Mesendoderm (in vitro differentiated cells): ENCODE data around the gene EEF1AKMT1.
"Not testable (repeated sequence)": the region's sequence is repeated elsewhere in the genome, so short reads cannot be mapped to it uniquely, and the experiment has no call there.

Experiments used
- DNase-seq: peaks from one replicate; pipeline ENCODE4 v3.0.0; 2013
- H2AK5ac ChIP-seq: 2 replicates; pipeline ENCODE4 v1.6.1; 2013; ENCODE audit warnings: low read length, inconsistent platforms
- H2BK120ac ChIP-seq: 2 replicates; pipeline ENCODE4 v1.6.1; 2013; ENCODE audit warnings: low read depth, mild to moderate bottlenecking, low read length, moderate library complexity, mixed read lengths
- H2BK15ac ChIP-seq: replicated peaks from 2 replicates; pipeline ENCODE4 v1.6.1; 2013; ENCODE audit warnings: low read depth, mild to moderate bottlenecking, moderate library complexity
- H2BK5ac ChIP-seq: 2 replicates; pipeline ENCODE4 v1.6.1; 2013; ENCODE audit warnings: low read length, inconsistent platforms
- H3K18ac ChIP-seq: 2 replicates; pipeline ENCODE4 v1.6.1; 2013; ENCODE audit warnings: mild to moderate bottlenecking, low read length, mixed read lengths
- H3K23ac ChIP-seq: one replicate; pipeline ENCODE4 v1.6.1; 2013; ENCODE audit warnings: low read length
- H3K27ac ChIP-seq: 2 replicates; pipeline ENCODE4 v1.5.1; 2013; ENCODE audit warnings: low read depth, mild to moderate bottlenecking, inconsistent platforms, low read length, moderate library complexity
- H3K27me3 ChIP-seq: 2 replicates; pipeline ENCODE4 v1.6.1; 2013; ENCODE audit warnings: low read length, control low read depth, mild to moderate bottlenecking, inconsistent platforms; ENCODE audit not compliant: insufficient read depth, poor library complexity
- H3K36me3 ChIP-seq: 2 replicates; pipeline ENCODE4 v1.6.1; 2013; ENCODE audit warnings: low read length, inconsistent platforms; ENCODE audit not compliant: control insufficient read depth, insufficient read depth
- H3K4ac ChIP-seq: one replicate; pipeline ENCODE4 v1.6.1; 2013; ENCODE audit warnings: low read depth, mild to moderate bottlenecking, low read length, moderate library complexity
- H3K4me1 ChIP-seq: 2 replicates; pipeline ENCODE4 v1.6.1; 2013; ENCODE audit warnings: low read depth, low read length, inconsistent platforms; ENCODE audit not compliant: control insufficient read depth
- H3K4me2 ChIP-seq: 2 replicates; pipeline ENCODE4 v1.6.1; 2013; ENCODE audit warnings: low read length
- H3K4me3 ChIP-seq: 2 replicates; pipeline ENCODE4 v1.5.1; 2013; ENCODE audit warnings: mild to moderate bottlenecking, low read length
- H3K56ac ChIP-seq: one replicate; pipeline ENCODE4 v1.6.1; 2013; ENCODE audit warnings: low read length
- H3K79me1 ChIP-seq: 2 replicates; pipeline ENCODE4 v1.6.1; 2013; ENCODE audit warnings: low read length, inconsistent platforms
- H3K79me2 ChIP-seq: 2 replicates; pipeline ENCODE4 v1.6.1; 2013; ENCODE audit warnings: mild to moderate bottlenecking, low read length; ENCODE audit not compliant: control insufficient read depth, insufficient read depth
- H3K9ac ChIP-seq: 2 replicates; pipeline ENCODE4 v1.6.1; 2013; ENCODE audit warnings: low read length, inconsistent platforms
- H4K5ac ChIP-seq: one replicate; pipeline ENCODE4 v1.6.1; 2013; ENCODE audit warnings: low read length
- H4K8ac ChIP-seq: one replicate; pipeline ENCODE4 v1.6.1; 2013; ENCODE audit warnings: low read depth, mild to moderate bottlenecking, control low read depth, low read length, moderate library complexity
- WGBS: extraction: QIAGEN DNeasy Blood & Tissue Kit; methylation state at CpG from one replicate; pipeline ENCODE4 v1.1.7; 2013; ENCODE audit warnings: low lambda C conversion rate, missing lambda C conversion rate; ENCODE audit not compliant: insufficient coverage; ENCODE audit errors: extremely low coverage; 5-methylcytosine and 5-hydroxymethylcytosine counted together

Gene EEF1AKMT1

GRCh38 chr13:20686167-20686566 lies 87.6 kb downstream of the EEF1AKMT1 start:
- no peak overlapping the region for H3K56ac ChIP-seq
- H4K5ac ChIP-seq: no peak overlapping the region
- H3K79me1 ChIP-seq: no peaks in the 10 kb centered on the region
- no peak overlapping the region for H2AK5ac ChIP-seq
- H2BK120ac ChIP-seq: no peak overlapping the region
- no peak overlapping the region for H3K9ac ChIP-seq
- H3K23ac ChIP-seq: no peak overlapping the region
- H3K27ac ChIP-seq: no peak overlapping the region
- H3K36me3 ChIP-seq: no peaks in the 10 kb centered on the region
- H2BK5ac ChIP-seq: no peak overlapping the region
- no peak overlapping the region for H3K18ac ChIP-seq
- no peaks in the 10 kb centered on the region for H3K4me1 ChIP-seq
- no peak overlapping the region for H4K8ac ChIP-seq
- H3K4ac ChIP-seq: no peak overlapping the region
- H3K27me3 ChIP-seq: no peaks in the 10 kb centered on the region
- no peaks in the 10 kb centered on the region for H3K79me2 ChIP-seq
- no peak overlapping the region for H3K4me2 ChIP-seq
- H3K4me3 ChIP-seq: no peak overlapping the region
- no peak for DNase-seq
- H2BK15ac ChIP-seq: no peak overlapping the region
- WGBS: no CpG with 5 or more reads among the region's 1 CpG

GRCh38 chr13:20685092-20685491 lies 88.7 kb downstream of the EEF1AKMT1 start:
- Histone ChIP-seq H2BK5ac (no peak overlapping the region), H2BK120ac (no peak overlapping the region), H3K4me2 (no peak overlapping the region), H3K79me1 (no peaks in the 10 kb centered on the region), H3K9ac (no peak overlapping the region), H3K4me1 (no peaks in the 10 kb centered on the region), H4K5ac (no peak overlapping the region), H3K4me3 (no peak overlapping the region), H2BK15ac (no peak overlapping the region), H3K4ac (no peak overlapping the region), H3K27ac (no peak overlapping the region), H3K79me2 (no peaks in the 10 kb centered on the region), H3K27me3 (no peaks in the 10 kb centered on the region), H2AK5ac (no peak overlapping the region), H3K18ac (no peak overlapping the region), H4K8ac (no peak overlapping the region), H3K56ac (no peak overlapping the region), H3K23ac (no peak overlapping the region), H3K36me3 (no peaks in the 10 kb centered on the region)
- no peak for DNase-seq
- WGBS: no CpG with 5 or more reads among the region's 6 CpGs

- Histone ChIP-seq H3K18ac (no peak overlapping the region), H2BK120ac (no peak overlapping the region), H4K8ac (no peak overlapping the region), H3K36me3 (no peaks in the 10 kb centered on the region), H3K4me2 (no peak overlapping the region), H3K4ac (no peak overlapping the region), H3K4me3 (no peak overlapping the region), H3K4me1 (no peaks in the 10 kb centered on the region), H2BK5ac (no peak overlapping the region), H3K27me3 (no peaks in the 10 kb centered on the region), H3K27ac (no peak overlapping the region), H3K79me2 (no peaks in the 10 kb centered on the region), H2AK5ac (no peak overlapping the region), H3K79me1 (no peaks in the 10 kb centered on the region), H4K5ac (no peak overlapping the region), H3K23ac (no peak overlapping the region), H2BK15ac (no peak overlapping the region), H3K56ac (no peak overlapping the region), H3K9ac (no peak overlapping the region)
- no peak for DNase-seq
- WGBS: no CpG with 5 or more reads among the region's 18 CpGs
Observed at GRCh38 chr13:20684546-20684945, 89.2 kb downstream of the EEF1AKMT1 start.

DNA sequence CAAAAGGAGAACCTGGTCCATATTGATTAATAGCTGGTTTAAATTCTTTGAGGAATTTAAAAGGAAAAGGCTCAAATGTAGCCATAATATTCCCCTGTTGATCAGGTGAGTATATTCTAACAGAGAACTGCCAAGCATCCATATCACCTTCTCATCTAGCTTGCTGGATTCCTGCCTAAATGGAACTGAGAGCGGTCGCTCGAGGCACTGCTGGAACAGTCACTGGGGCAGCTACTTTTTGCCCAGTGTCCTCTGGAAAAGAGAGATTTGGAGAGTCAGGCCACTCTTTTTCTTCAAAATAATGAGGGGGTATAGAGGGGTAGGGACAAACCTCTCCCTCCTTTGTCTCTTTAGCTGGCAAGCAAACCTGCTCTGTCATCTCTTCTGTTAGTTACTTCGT lies 89.7 kb downstream of the EEF1AKMT1 start:
- no peak overlapping the region for H4K5ac ChIP-seq
- H3K4me3 ChIP-seq: no peak overlapping the region
- H3K23ac ChIP-seq: no peak overlapping the region
- no peak overlapping the region for H2BK5ac ChIP-seq
- no peak overlapping the region for H2BK15ac ChIP-seq
- no peak overlapping the region for H4K8ac ChIP-seq
- H3K18ac ChIP-seq: no peak overlapping the region
- H3K4me2 ChIP-seq: no peak overlapping the region
- H3K4me1 ChIP-seq: no peaks in the 10 kb centered on the region
- no peak overlapping the region for H2AK5ac ChIP-seq
- no peak overlapping the region for H2BK120ac ChIP-seq
- H3K56ac ChIP-seq: no peak overlapping the region
- no peaks in the 10 kb centered on the region for H3K36me3 ChIP-seq
- no peak overlapping the region for H3K4ac ChIP-seq
- H3K27me3 ChIP-seq: no peaks in the 10 kb centered on the region
- no peak overlapping the region for H3K9ac ChIP-seq
- no peaks in the 10 kb centered on the region for H3K79me2 ChIP-seq
- no peaks in the 10 kb centered on the region for H3K79me1 ChIP-seq
- no peak for DNase-seq
- WGBS: no CpG with 5 or more reads among the region's 4 CpGs
- no peak overlapping the region for H3K27ac ChIP-seq

DNA sequence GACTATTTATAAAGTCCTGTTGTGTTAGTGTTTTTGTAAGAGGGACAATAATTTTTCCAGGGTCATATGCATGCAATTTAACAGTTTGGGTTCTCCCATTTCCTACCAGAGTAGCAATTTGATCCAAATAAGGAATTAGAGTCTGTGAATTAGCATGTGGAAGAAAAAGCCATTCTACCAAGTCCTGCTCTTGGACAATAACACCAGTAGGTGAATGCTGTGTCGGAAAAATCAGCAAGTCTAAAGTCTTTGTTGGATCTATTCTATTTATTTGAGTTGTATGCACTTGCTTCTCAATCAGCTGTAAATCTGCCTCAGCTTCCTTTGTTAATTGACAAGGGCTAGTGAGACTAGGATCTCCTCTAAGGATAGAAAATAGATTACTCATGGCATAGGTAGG lies 91.7 kb downstream of the EEF1AKMT1 start:
- H3K79me2 ChIP-seq: no peaks in the 10 kb centered on the region
- no peak overlapping the region for H3K23ac ChIP-seq
- no peaks in the 10 kb centered on the region for H3K27me3 ChIP-seq
- no peaks in the 10 kb centered on the region for H3K79me1 ChIP-seq
- no peak overlapping the region for H3K4ac ChIP-seq
- no peak overlapping the region for H3K4me2 ChIP-seq
- H3K18ac ChIP-seq: no peak overlapping the region
- no peak overlapping the region for H2BK120ac ChIP-seq
- no peak overlapping the region for H3K4me3 ChIP-seq
- no peaks in the 10 kb centered on the region for H3K4me1 ChIP-seq
- WGBS: no CpG with 5 or more reads among the region's 1 CpG
- H3K9ac ChIP-seq: no peak overlapping the region
- no peaks in the 10 kb centered on the region for H3K36me3 ChIP-seq
- no peak overlapping the region for H4K5ac ChIP-seq
- no peak overlapping the region for H2BK15ac ChIP-seq
- no peak for DNase-seq
- H4K8ac ChIP-seq: no peak overlapping the region
- H3K27ac ChIP-seq: no peak overlapping the region
- H2AK5ac ChIP-seq: no peak overlapping the region
- H3K56ac ChIP-seq: no peak overlapping the region
- H2BK5ac ChIP-seq: no peak overlapping the region

DNA sequence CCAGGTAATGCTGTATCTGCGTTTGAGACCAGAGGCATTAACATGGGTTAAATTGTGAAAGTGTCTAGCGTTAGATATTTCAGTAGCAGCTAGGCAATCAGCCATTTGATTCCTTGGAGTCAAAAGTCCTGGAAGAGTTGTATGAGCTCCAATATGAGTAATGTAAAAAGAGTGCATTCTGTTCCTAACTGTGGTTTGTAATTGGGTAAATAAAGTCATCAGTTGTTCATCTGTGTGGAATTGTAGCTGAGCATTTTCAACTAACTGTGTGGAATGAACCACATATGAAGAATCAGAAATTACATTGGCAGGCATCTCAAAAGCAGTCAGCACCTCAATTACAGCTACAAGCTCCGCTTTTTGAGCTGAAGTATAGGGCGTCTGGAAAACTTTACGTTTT lies 92.3 kb downstream of the EEF1AKMT1 start:
- not testable (repeated sequence) for DNase-seq, H3K4me3 ChIP-seq, H4K5ac ChIP-seq, H4K8ac ChIP-seq, H3K36me3 ChIP-seq, H3K27me3 ChIP-seq, H3K4me1 ChIP-seq, H3K27ac ChIP-seq, H2BK5ac ChIP-seq, H3K9ac ChIP-seq, H3K56ac ChIP-seq, H2BK120ac ChIP-seq, H3K4ac ChIP-seq, H3K79me2 ChIP-seq, H2BK15ac ChIP-seq, H3K79me1 ChIP-seq, H3K4me2 ChIP-seq, H3K23ac ChIP-seq, H2AK5ac ChIP-seq, H3K18ac ChIP-seq
- no CpG with 5 or more reads among the region's 5 CpGs for WGBS
